WTC11 (cell line): ENCODE data around the gene CCDC12. TPM values are rescaled to one million over a fixed set of nuclear protein-coding genes. Genes with fewer than 3 reads are reported as not detected.

Experiments used
- ATAC-seq: fragments of 200-7000 bp; cut with Tn5 transposase; 2 replicates; pipeline ENCODE4 v1.10.0; 2021; ENCODE audit warnings: mild to moderate bottlenecking, moderate library complexity
- CTCF ChIA-PET: fragments of 300-600 bp; sonication (Branson Sonifier 250); formaldehyde crosslinking; loops from one replicate; lab custom pipeline; 2021; ENCODE audit warnings: antibody characterized with exemption; lab: Charles Lee
- POLR2A ChIA-PET: fragments of 350-600 bp; sonication (Branson Sonifier 250); formaldehyde crosslinking; loops from one replicate; lab custom pipeline; 2021; ENCODE audit warnings: antibody characterized with exemption; lab: Charles Lee
- DNase-seq: peaks from one replicate; pipeline ENCODE4 v3.0.0; 2021; ENCODE audit warnings: low spot score
- H3K27ac Mint-ChIP-seq: 2 replicates; pipeline ENCODE4 v1.8.0; 2021; ENCODE audit warnings: mixed read lengths
- H3K27me3 Mint-ChIP-seq: 2 replicates; pipeline ENCODE4 v1.8.0; 2021; ENCODE audit warnings: low read depth, mild to moderate bottlenecking, moderate library complexity, mixed read lengths
- H3K36me3 Mint-ChIP-seq: 2 replicates; pipeline ENCODE4 v1.8.0; 2021; ENCODE audit warnings: mixed read lengths
- H3K4me1 Mint-ChIP-seq: 2 replicates; pipeline ENCODE4 v1.8.0; 2022; ENCODE audit warnings: mixed read lengths
- H3K4me3 Mint-ChIP-seq: 2 replicates; pipeline ENCODE4 v1.8.0; 2021; ENCODE audit warnings: mild to moderate bottlenecking, moderate library complexity, mixed read lengths
- H3K9me3 Mint-ChIP-seq: 2 replicates; pipeline ENCODE4 v1.8.0; 2021; ENCODE audit warnings: mixed read lengths
- CTCF ChIP-seq: fragments of 200-600 bp; IDR thresholded peaks from 2 replicates; pipeline ENCODE4 v1.8.0; 2022; ENCODE audit warnings: antibody characterized with exemption
- E2F4 ChIP-seq: sonication (generic); formaldehyde crosslinking; IDR thresholded peaks from 2 replicates; pipeline ENCODE4 v1.8.1; 2022; ENCODE audit warnings: low read depth, mild to moderate bottlenecking, moderate library complexity, missing genetic modification reagents, borderline replicate concordance
- EMX1 ChIP-seq: fragments of 250-450 bp; sonication (Bioruptor Pico); IDR thresholded peaks from 2 replicates; pipeline ENCODE4 v1.8.0; 2021; ENCODE audit warnings: mild to moderate bottlenecking
- FOXJ3 ChIP-seq: sonication (generic); formaldehyde crosslinking; IDR thresholded peaks from 2 replicates; pipeline ENCODE4 v1.9.0; 2021; ENCODE audit warnings: missing genetic modification reagents, mild to moderate bottlenecking, borderline replicate concordance
- FOXK1 ChIP-seq: sonication (generic); formaldehyde crosslinking; IDR thresholded peaks from 2 replicates; pipeline ENCODE4 v1.8.0; 2022; ENCODE audit warnings: mild to moderate bottlenecking, moderate library complexity, missing genetic modification reagents
- FOXP4 ChIP-seq: sonication (generic); formaldehyde crosslinking; IDR thresholded peaks from 2 replicates; pipeline ENCODE4 v1.8.0; 2022; ENCODE audit warnings: mild to moderate bottlenecking, missing genetic modification reagents
- GRHL2 ChIP-seq: fragments of 250-450 bp; sonication (Bioruptor Pico); IDR thresholded peaks from 2 replicates; pipeline ENCODE4 v1.8.0; 2022; ENCODE audit warnings: mild to moderate bottlenecking, moderate library complexity; ENCODE audit not compliant: insufficient replicate concordance, severe bottlenecking
- GTF2I ChIP-seq: fragments of 250-450 bp; sonication (Bioruptor Pico); conservative IDR thresholded peaks from 2 replicates; pipeline ENCODE4 v1.4.0; 2021; ENCODE audit warnings: mild to moderate bottlenecking
- IRF1 ChIP-seq: sonication (generic); formaldehyde crosslinking; IDR thresholded peaks from 2 replicates; pipeline ENCODE4 v1.8.0; 2023; ENCODE audit warnings: missing genetic modification reagents
- JAZF1 ChIP-seq: fragments of 250-450 bp; sonication (Bioruptor Pico); IDR thresholded peaks from 2 replicates; pipeline ENCODE4 v1.9.0; 2021; ENCODE audit warnings: moderate library complexity, mild to moderate bottlenecking, inconsistent platforms
- MYBL2 ChIP-seq: sonication (generic); formaldehyde crosslinking; IDR thresholded peaks from 2 replicates; pipeline ENCODE4 v1.8.1; 2023; ENCODE audit warnings: mild to moderate bottlenecking, moderate library complexity, missing genetic modification reagents
- PRRX2 ChIP-seq: fragments of 250-450 bp; sonication (Bioruptor Pico); IDR thresholded peaks from 2 replicates; pipeline ENCODE4 v1.8.0; 2021; ENCODE audit warnings: mild to moderate bottlenecking
- RELA ChIP-seq: sonication (generic); formaldehyde crosslinking; IDR thresholded peaks from 2 replicates; pipeline ENCODE4 v1.8.1; 2022; ENCODE audit warnings: missing genetic modification reagents, mild to moderate bottlenecking, borderline replicate concordance
- SMAD3 ChIP-seq: sonication (generic); formaldehyde crosslinking; IDR thresholded peaks from 2 replicates; pipeline ENCODE4 v1.8.0; 2022; ENCODE audit warnings: missing genetic modification reagents, mild to moderate bottlenecking, borderline replicate concordance
- SMAD4 ChIP-seq: sonication (generic); formaldehyde crosslinking; IDR thresholded peaks from 2 replicates; pipeline ENCODE4 v1.8.0; 2022; ENCODE audit warnings: mild to moderate bottlenecking, missing genetic modification reagents
- SOX15 ChIP-seq: fragments of 250-450 bp; sonication (Bioruptor Pico); IDR thresholded peaks from 2 replicates; pipeline ENCODE4 v1.9.0; 2021; ENCODE audit warnings: mild to moderate bottlenecking
- TEAD4 ChIP-seq: sonication (generic); formaldehyde crosslinking; IDR thresholded peaks from 2 replicates; pipeline ENCODE4 v1.8.0; 2022; ENCODE audit warnings: mild to moderate bottlenecking, missing genetic modification reagents
- USF1 ChIP-seq: sonication (generic); formaldehyde crosslinking; IDR thresholded peaks from 2 replicates; pipeline ENCODE4 v1.8.0; 2022; ENCODE audit warnings: mild to moderate bottlenecking, missing genetic modification reagents
- ZBTB21 ChIP-seq: sonication (generic); formaldehyde crosslinking; IDR thresholded peaks from 2 replicates; pipeline ENCODE4 v1.8.1; 2023; ENCODE audit warnings: mild to moderate bottlenecking, missing genetic modification reagents, borderline replicate concordance
- ZNF121 ChIP-seq: sonication (generic); formaldehyde crosslinking; IDR thresholded peaks from 2 replicates; pipeline ENCODE4 v1.8.0; 2023; ENCODE audit warnings: missing genetic modification reagents
- ZNF138 ChIP-seq: sonication (generic); formaldehyde crosslinking; conservative IDR thresholded peaks from 2 replicates; pipeline ENCODE4 v1.8.1; 2022; ENCODE audit warnings: mild to moderate bottlenecking, moderate library complexity, missing genetic modification reagents
- ZNF281 ChIP-seq: sonication (generic); formaldehyde crosslinking; IDR thresholded peaks from 2 replicates; pipeline ENCODE4 v1.8.0; 2023; ENCODE audit warnings: mild to moderate bottlenecking, missing genetic modification reagents
- ZNF396 ChIP-seq: fragments of 250-450 bp; sonication (Bioruptor Pico); IDR thresholded peaks from 2 replicates; pipeline ENCODE4 v1.8.0; 2021; ENCODE audit warnings: mild to moderate bottlenecking, moderate library complexity, borderline replicate concordance
- ZNF416 ChIP-seq: fragments of 250-450 bp; sonication (Bioruptor Pico); IDR thresholded peaks from 2 replicates; pipeline ENCODE4 v1.9.0; 2021; ENCODE audit warnings: mild to moderate bottlenecking, inconsistent platforms
- total RNA-seq: library from RNA; stranded (reverse); gene quantifications from 3 replicates; pipeline ENCODE4 v1.2.3, GENCODE V29; 2021

The CCDC12 gene
- total RNA-seq, 1 experiment from 2014 or later, result 59.1 TPM

- no peaks in the 10 kb centered on the region; the same call in 1 of the 2 replicates for H3K4me1 Mint-ChIP-seq
- peaks cover 9% of the 10 kb centered on the region for H3K27me3 Mint-ChIP-seq
- H3K9me3 Mint-ChIP-seq, result no peaks in the 10 kb centered on the region
- ATAC-seq (no peak), DNase-seq (no peak)
- ChIA-PET CTCF (interaction anchor here (1.3 to 1.4 kb wide), 2 partner anchors 209 to 415 kb away, joined by 3 read pairs; no protein-coding TSS in a partner anchor), POLR2A (no interaction called here)
- H3K27ac Mint-ChIP-seq, result no peak overlapping the region
- H3K4me3 Mint-ChIP-seq, result no peak overlapping the region
- H3K36me3 Mint-ChIP-seq, result no peaks in the 10 kb centered on the region
- TF ChIP-seq JAZF1 (CRISPR knock-in tag) (no peak), PRRX2 (CRISPR knock-in tag) (no peak), ZNF281 (CRISPR knock-in tag) (no peak), FOXJ3 (CRISPR knock-in tag) (no peak), ZNF396 (no peak), SMAD3 (CRISPR knock-in tag) (no peak), EMX1 (no peak), ZNF138 (CRISPR knock-in tag) (no peak), USF1 (no peak), ZNF121 (CRISPR knock-in tag) (no peak), RELA (CRISPR knock-in tag) (no peak), ZBTB21 (CRISPR knock-in tag) (no peak), E2F4 (CRISPR knock-in tag) (no peak), GTF2I (CRISPR knock-in tag) (no peak), GRHL2 (CRISPR knock-in tag) (no peak), SOX15 (no peak), TEAD4 (CRISPR knock-in tag) (no peak), CTCF (no peak)
Observed at GRCh38 chr3:46903341-46904302, 72.9 kb downstream of the CCDC12 start.

GRCh38 chr3:46902188-46902631 is 74.3 kb downstream of the CCDC12 start:
- H3K36me3 Mint-ChIP-seq, result no peaks in the 10 kb centered on the region
- ATAC-seq (no peak), DNase-seq (no peak)
- ChIA-PET CTCF (interaction anchor here (0.6 kb wide), 1 partner anchor 48 kb away, joined by 3 read pairs; no protein-coding TSS in a partner anchor), POLR2A (interaction anchor here (0.5 kb wide), 1 partner anchor 243 kb away, joined by 3 read pairs; no protein-coding TSS in a partner anchor)
- no peak overlapping the region for H3K27ac Mint-ChIP-seq
- H3K4me1 Mint-ChIP-seq, result no peaks in the 10 kb centered on the region; the same call in 1 of the 2 replicates
- H3K9me3 Mint-ChIP-seq, result no peaks in the 10 kb centered on the region
- no peak overlapping the region for H3K4me3 Mint-ChIP-seq
- H3K27me3 Mint-ChIP-seq, result peaks cover 20% of the 10 kb centered on the region
- no peak for TF ChIP-seq IRF1 (CRISPR knock-in tag)
- TF ChIP-seq FOXK1, result no peak
- no peak for TF ChIP-seq FOXP4
- no peak for TF ChIP-seq CTCF
- no peak for TF ChIP-seq SMAD4 (CRISPR knock-in tag)
- TF ChIP-seq MYBL2 (CRISPR knock-in tag), result no peak
- TF ChIP-seq ZNF416 (CRISPR knock-in tag), result no peak
